ACHN (cell line): ENCODE data around the gene CHCHD4.
"Not testable (repeated sequence)": the region's sequence is repeated elsewhere in the genome, so short reads cannot be mapped to it uniquely, and the experiment has no call there.

Experiments
- DNase-seq: peaks from one replicate; pipeline ENCODE4 v3.0.0-alpha.2; 2015
- in situ Hi-C: cut with HindIII; loops from 2 replicates; pipeline ENCODE4 v1.10.0; 2017; ENCODE audit warnings: low sequenced_read_pairs, low pct_ligation_motif_present, low pct_unique_long_range_greater_than_20kb

Gene CHCHD4

DNA sequence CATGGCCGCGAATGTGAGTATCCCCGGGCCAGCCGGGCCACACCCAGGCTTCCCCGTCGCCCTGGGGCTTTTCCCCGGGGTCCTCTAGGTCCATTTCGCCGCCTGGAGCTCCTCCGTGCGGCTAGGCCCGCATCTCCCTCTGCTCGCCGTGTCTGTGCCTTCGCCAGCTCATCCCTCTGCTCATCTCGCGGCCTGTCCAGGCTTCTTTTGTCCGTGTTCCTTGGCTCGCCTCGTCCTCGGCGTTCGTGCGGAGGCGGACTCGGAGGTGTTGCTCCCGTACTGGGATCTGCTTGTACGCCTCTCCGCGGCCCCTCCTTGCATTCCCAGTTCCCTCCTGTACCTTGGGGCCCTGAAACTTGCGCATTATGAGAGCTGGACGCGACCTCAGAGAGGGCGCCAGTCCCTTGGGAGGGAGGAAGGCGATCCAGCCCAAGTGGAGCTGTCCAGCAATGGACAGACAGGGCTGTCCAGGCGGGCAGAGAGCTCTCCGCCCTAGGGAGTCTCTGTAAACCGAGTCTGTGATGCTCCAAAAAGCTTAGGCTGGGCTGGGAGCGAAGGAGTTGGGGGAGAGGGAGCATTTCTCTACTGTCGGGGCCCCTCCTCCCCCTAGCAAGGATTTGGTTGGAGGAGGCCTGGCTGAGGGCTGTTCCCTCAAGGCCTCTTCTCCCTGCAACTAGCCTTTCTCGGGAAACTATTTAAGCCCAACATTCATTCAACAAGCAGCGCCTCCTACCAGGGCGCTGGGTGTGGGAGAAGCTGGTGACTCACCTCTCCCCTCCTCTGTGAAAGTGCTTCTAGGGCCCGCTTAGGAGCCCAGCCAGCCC, 735 bp upstream of the CHCHD4 start:
- in situ Hi-C loops: no loop called here
- DNase-seq: peak; percentile 91

GRCh38 chr3:14124223-14124614, 451 bp downstream of the CHCHD4 start:
- in situ Hi-C loops: no loop called here
- DNase-seq: peak; percentile 33

- in situ Hi-C loops: no loop called here
- DNase-seq: no peak
Observed at GRCh38 chr3:14123308-14124222, 1.1 kb downstream of the CHCHD4 start.

DNA sequence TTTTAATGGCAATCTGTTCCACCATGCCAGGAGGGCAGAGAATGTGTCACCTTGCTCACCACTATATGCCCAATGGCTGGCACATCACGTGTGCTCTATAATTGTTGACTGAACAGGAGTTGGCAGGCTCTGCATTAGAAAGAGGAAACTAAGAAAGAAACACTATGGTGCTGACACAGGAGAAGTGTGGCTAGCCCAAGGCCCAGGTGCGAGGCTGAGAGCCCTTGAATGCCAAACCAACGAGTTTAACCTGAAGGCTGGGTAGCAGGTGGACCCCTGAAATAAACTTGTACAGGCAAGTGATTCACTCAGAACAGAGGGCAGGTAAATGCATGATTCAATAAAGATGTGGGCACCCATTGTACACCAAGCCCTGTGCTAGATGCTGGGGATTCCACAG, 2.4 kb downstream of the CHCHD4 start:
- DNase-seq: no peak
- in situ Hi-C loops: no loop called here

DNA sequence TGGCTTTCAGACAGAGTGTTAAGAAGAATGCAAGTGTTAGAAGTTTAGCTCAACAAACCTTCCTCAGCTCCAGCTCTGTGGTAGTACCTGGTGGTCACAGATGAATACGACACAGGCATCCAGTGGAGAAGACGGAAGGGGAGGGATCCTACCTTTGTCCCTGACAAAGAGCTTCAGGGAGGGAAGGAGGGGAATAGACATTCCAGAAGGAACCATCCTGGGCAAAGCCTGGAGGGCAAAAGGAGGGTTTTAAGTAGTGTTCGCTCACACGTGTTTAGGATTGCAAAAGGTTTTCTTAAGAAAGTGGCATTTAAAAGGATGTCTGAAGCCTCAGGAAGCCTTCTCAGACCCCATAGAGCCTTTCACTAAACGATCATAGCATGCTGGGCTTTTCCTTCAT, 2.8 kb downstream of the CHCHD4 start:
- in situ Hi-C loops: no loop called here
- DNase-seq: no peak

DNA sequence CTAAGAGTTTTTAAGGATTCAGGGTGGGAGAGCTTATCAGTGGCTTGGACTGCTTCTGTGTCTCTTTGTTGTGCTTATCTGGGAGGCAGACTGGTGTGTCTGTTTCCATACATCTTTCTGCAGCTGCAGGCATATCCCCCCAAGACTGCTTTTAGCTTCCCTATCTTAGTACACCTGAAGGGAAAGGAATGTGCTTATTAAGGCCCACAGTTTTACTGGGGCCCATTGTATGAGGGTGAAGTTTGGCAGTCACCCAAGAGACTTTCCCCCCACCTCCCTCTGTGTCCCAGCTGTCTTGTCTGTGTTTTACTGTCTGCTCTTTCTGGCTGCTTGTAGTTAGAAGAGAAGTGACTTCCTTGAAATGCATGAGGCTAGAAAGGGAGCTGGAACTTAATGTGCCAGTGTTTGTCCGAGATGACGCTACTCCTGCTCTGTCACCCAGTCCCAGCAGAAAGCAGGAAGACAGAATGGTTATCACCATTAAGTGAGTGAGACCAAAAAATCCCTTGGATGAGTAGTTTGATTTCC, 3.7 kb downstream of the CHCHD4 start:
- DNase-seq, in situ Hi-C loops: not testable (repeated sequence)

GRCh38 chr3:14120111-14120920, 4.4 kb downstream of the CHCHD4 start:
- in situ Hi-C loops: no loop called here
- DNase-seq: no peak

GRCh38 chr3:14119651-14120050, 5.0 kb downstream of the CHCHD4 start:
- DNase-seq: no peak
- in situ Hi-C loops: no loop called here

DNA sequence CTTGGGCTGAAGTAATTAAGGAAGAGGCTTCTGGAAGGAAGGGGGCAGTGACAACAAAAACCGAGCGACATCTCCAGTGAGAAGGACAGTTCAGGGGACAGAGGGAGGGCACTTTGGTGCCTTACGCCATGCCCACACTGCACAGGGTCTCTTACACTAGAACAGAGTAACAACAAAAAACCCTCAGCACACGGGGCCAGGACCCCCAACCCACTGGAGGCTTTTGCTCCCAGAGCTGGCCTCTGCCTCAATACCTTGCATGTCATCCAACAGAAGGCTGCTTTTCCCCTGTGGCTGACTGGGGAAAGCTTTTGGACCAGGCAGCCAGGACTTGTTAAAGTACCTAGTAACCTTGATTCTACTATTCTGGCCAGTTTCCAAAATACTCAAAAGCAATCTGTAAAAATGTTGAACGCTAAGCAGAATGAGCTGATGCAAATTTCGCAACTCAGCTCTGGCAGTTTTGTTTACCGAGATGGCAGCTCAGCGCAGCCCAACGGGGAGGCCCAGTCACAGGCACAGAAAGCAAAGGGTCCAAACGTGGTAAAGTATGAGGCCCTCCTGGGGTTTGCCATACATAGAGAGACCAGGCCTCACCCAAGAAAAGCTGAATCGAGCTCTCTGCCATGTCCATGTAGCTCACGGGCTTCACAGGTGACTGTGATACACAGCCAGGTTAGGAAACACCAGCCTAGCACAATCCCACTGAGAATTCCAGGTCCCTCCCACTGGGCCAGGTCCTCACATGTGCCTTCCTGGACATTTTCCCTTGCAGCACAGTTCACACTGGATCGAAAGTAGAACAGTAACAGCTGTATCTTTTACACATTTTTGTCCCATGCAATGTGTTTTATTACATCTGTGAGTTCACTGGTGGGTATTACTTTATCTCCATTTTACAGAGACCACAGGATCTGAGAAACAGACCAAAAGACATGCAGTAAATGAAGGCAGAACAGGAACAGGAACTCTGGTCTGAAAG, 6.0 kb downstream of the CHCHD4 start:
- in situ Hi-C loops: no loop called here
- DNase-seq: no peak

GRCh38 chr3:14117468-14118399, 6.9 kb downstream of the CHCHD4 start:
- in situ Hi-C loops: no loop called here
- DNase-seq: no peak

DNA sequence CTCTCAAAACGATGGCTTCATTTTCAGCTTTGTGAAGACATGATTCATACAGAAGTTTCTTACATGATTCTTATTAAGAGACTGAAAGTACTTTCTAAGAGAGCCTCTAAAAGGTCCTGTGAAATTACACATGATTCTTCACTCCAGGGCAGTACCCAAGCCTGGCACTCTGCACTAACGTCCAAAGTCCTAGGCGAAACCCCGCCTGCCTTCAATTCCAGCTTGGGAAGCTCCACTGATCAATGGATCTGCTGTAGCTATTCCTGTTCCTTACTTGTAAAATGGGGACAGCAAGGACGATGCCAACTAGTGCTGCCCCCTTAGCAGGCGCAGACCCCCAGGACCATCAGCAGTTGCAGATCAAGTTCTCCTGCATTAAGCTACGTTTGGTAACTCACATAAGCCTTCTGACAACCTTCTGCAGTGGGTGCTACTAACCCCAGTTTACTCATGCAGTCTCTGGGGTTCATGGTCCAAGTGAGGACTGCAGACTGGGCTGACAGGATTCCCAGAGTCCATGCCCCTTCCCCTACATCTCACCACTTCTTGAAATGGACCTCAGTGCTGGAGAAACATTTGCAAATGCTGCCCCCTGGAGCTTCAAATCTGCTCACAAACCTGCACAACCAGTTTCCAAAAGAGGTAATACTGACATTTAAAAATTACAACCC, 10.6 kb downstream of the CHCHD4 start:
- in situ Hi-C loops: no loop called here
- no peak for DNase-seq

DNA sequence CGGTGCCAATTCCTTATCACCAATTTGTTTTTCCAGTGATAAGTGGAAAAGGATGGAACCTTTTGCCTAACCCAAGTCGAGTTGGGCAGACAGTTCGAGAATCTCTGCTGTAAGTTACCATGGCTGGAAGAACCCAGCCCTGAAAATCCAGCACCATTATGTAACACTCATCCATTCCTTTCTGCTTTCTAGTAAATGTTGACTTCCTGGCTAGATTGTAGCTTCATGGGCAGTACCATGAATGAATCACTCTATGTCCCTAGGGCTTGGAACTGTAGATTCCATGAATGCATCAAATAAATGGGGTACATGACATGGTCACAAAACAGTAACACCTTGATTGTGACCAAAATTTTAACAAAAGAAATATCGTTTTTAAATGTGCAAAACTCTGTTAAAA, 14.0 kb downstream of the CHCHD4 start:
- in situ Hi-C loops: no loop called here
- no peak for DNase-seq

- in situ Hi-C loops: not testable (repeated sequence)
Observed at GRCh38 chr3:14109821-14110220, 14.8 kb downstream of the CHCHD4 start.

DNA sequence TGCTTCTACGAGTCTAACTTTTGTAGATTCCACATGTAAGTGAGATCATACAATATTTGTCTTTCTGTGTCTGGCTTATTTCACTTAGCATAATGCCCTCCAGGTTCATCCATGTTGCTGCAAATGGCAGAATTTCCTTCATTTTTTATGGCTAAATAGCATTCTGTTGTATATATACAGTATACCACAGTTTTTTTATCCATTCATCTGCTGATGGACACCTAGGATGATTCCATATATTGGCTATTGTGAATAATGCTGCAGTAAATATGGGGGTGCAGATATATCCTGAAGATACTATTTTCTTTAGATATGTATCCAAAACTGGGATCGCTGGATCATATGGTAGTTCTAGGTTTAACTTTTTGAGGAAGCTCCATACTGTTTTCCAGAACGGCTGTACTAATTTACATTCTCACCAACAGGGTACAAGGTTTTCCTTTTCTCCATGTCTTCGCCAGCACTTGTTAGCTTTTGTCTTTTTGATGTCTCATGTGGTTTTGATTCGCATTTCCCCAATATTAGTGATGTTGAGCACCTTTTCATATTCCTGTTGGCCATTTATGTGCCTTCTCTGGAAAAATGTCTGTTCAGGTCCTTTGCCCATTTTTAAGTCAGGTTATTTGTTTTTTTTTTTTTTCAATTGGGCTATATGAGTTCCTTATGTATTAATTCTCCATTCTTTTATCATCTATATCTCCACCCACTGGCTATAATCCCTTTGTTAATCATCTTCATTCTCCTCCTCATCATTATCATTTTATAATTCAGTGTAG, 26.9 kb downstream of the CHCHD4 start:
- no peak for DNase-seq
- in situ Hi-C loops: no loop called here

More at GRCh38 chr3:14109821-14110220, 14.8 kb downstream of the CHCHD4 start:
- DNase-seq: not testable (repeated sequence)

DNA sequence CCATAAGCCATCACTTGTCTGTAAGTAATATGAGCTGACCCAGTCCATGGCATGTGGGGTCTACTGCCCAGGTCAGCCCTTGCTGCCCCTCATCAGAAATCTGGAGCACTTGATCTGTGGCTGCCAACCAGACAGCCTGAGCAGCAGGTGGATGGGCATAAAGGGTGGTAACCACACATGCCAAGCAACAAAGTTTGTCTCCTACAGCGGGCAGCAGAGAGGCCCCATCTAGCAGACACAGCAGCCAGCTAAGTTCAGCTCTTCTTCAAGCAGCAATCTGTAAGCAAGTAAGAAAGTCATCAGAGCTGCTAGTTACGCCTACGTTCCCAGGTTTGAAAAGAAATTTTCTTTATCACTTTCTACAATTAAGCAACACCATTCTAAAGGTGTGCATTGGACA, 27.9 kb downstream of the CHCHD4 start:
- DNase-seq: no peak
- in situ Hi-C loops: no loop called here
